GM10266 (cell line): ENCODE results near the gene DAND5.
"Not testable (repeated sequence)": the region's sequence is repeated elsewhere in the genome, so short reads cannot be mapped to it uniquely, and the experiment has no call there.

Experiments used
- DNase-seq: peaks from one replicate; pipeline ENCODE4 v3.0.0; 2012; ENCODE audit errors: extremely low spot score
- TF ChIP-seq, protein P1 (sequence below): IDR thresholded peaks from 2 replicates; pipeline ENCODE4 v1.5.1; 2012; ENCODE audit warnings: mild to moderate bottlenecking, low read depth; ENCODE audit not compliant: control insufficient read depth, insufficient read depth; ENCODE audit errors: missing control alignments

Gene DAND5

DNA sequence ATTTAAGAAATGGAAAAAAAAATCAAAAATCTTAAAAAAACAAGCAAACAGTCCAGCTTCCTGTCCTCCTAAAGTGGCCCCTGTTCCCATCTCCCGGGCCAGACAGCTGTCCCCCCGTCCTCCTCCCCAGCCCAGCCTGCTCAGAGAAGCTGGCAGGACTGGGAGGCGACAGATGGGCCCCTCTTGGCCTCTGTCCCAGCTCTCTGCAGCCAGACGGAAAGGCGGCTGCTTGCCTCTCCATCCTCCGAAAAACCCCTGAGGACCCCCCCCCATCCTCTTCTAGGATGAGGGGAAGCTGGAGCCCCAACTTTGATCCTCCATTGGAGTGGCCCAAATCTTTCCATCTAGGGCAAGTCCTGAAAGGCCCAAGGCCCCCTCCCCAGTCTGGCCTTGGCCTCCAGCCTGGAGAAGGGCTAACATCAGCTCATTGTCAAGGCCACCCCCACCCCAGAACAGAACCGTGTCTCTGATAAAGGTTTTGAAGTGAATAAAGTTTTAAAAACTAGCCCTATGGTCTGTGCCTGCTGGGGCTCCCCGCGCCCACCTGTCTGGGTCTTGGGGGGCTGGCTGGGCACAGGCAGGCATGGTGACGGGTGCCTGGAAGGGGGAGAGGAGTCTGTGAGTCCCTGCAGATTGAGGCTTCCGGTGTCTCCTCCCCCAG lies 16.1 kb upstream of the DAND5 start:
- TF ChIP-seq, protein P1, sequence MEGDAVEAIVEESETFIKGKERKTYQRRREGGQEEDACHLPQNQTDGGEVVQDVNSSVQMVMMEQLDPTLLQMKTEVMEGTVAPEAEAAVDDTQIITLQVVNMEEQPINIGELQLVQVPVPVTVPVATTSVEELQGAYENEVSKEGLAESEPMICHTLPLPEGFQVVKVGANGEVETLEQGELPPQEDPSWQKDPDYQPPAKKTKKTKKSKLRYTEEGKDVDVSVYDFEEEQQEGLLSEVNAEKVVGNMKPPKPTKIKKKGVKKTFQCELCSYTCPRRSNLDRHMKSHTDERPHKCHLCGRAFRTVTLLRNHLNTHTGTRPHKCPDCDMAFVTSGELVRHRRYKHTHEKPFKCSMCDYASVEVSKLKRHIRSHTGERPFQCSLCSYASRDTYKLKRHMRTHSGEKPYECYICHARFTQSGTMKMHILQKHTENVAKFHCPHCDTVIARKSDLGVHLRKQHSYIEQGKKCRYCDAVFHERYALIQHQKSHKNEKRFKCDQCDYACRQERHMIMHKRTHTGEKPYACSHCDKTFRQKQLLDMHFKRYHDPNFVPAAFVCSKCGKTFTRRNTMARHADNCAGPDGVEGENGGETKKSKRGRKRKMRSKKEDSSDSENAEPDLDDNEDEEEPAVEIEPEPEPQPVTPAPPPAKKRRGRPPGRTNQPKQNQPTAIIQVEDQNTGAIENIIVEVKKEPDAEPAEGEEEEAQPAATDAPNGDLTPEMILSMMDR, result no peak
- DNase-seq, result no peak

DNA sequence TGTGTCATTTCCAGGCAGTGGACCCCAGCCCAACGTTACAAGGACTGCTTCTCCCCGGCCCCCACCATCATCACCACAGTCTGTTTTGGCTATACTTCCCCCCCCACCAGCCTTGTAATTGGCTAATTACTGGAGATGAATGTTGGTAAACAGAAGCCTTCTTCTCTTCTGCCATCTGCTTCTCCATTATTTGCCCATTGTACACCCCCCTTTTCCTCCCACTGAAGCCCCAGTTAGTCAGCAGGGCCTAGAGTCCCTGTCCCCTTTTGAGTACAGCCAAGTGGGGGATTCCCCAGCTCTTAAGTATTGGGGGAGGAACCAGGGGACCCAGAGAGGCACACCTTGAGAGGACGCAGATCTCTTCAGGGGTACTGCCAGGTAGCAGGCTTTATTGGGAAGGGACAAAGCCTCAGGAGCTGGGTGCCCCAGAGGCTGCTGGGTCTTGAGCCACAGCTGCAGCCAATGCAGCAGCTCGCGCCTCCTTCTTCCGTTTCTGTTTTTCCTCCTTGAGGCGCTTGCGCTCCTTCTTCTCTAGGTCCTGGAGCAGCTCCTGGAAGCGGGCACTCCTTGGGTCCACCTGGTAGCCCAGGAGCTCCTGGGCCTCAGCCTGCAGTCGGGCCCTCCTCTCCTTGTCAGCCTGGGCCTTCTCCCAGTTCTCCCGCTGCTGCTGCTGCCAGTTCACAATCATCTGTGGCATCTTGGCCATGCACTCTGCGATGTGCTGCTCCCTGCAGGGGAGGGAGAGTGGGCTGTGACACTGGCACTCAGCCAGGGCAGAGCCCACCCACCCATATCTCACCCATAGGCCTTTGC lies 15.4 kb upstream of the DAND5 start:
- no peak for DNase-seq
- TF ChIP-seq, protein P1, result no peak

DNA sequence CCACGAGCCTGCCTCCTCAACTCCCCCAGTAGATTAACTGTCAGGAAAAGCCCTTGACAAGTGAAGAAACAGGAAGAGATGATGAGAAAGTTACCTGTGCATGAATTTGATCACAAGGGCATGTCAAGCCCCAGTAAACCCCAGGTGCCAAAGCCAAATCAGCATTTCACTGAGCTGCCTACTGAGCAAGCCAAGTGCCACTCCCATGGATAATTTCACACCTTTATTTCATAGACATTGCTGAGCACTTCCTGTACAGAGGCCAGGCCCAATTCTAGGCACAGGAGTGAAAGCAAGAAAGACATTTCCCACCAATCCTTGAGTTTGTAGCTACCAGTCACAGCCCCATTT lies 14.8 kb upstream of the DAND5 start:
- no peak for DNase-seq
- TF ChIP-seq, protein P1, result no peak

DNA sequence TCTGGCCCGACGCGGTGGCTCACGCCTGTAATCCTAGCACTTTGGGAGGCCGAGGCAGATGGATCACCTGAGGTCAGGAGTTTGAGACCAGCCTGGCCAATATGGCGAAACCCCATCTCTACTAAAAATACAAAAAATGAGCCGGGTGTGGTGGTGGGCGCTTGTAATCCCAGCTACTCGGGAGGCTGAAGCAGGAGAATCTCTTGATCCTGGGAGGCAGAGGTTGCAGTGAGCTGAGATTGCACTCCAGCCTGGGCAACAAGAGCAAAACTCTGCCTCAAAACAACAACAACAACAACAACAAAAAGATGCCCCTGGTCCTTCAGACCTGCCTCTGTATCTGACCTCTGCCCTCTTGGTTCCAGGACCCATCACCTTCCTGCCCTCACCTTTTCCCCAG lies 13.8 kb upstream of the DAND5 start:
- not testable (repeated sequence) for DNase-seq

DNA sequence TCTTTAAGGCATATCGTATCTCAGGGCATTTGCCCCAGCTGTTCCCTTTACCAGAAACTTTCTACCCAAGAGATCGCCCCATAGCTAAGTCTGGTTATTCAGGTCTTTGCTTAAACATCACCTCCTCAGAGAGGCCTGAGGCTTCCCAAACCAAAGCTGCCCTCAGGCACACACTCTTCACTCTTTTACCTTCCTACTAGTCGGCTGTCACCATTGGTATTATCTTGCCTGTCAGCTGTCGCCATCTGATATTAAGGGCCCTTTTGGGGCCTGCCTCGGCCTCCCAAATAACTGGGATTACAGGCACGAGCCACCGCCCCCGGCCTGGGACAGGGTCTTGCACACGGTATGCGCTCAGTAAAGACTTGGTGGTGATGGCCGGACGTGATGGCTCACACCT lies 13.4 kb upstream of the DAND5 start:
- no peak for DNase-seq
- TF ChIP-seq, protein P1, result no peak

DNA sequence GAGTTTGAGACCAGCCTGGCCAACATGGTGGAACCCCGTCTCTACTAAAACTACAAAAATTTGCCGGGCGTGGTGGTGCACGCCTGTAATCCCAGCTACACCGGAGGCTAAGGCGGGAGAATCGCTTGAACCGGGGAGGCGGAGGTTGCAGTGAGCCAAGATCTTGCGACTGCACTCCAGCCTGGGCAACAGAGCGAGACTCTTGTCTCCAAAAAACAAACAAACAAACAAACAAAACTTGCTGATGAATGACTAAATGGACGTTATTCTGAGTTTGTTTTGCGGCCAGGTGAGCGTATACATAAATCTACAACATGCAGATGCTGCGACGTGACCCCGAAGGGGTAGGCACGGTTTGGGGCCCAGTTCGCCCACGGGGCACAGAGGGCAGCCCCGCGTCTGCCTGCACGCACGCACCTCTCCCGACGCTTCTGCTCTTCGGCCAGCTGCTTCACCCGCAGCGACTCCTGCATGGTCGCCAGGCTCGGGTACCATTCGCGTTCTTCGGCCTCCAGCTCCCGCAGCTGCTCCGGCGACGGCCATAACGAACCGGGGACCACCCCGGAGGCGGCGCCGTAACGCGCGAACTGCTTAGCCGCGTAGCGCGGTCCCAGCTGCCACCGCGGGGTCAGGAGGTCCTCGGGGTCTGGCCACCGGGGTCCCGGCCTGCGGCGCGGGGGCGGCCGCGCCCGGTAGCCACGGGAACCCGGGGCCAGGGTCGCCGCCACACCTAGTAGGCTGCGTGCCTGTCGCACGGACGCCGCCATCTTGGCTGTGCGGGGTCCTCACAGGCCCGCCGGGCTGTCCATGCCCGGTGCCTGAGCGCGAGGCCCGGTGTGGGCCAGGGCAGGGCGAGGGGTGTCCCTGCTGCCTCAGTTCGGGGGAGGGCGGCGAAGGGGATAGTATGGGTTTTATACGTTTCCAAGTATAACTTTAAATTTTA lies 12.7 kb upstream of the DAND5 start, which contains the start of gene GADD45GIP1:
TSS of gene GADD45GIP1 (minus strand) at position 778 of the 943 bp plus-strand sequence. CDS start at position 767, 11 bp downstream.
- TF ChIP-seq, protein P1, result no peak
- DNase-seq, result peak; percentile 87

DNA sequence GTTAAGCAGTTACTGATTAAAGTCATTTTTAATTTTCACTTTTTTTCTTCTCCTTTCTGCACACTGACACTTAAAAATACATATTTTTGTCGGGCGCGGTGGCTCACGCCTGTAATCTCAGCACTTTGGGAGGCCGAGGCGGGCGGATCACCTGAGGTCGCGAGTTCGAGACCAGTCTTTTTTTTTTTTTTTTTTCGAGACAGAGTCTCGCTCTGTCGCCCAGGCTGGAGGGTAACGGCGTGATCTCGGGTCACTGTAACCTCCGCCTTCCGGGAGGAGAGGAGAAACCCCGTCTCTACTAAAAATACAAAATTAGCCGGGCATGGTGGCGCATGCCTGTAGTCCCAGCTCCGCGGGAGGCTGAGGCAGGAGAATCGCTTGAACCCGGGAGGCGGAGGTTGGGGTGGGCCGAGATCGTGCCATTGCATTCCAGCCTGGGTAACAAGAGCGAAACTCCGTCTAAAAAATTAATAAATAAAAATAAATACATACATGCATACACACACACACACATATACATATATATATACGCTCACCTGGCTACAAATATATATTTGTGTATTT lies 11.9 kb upstream of the DAND5 start:
- not testable (repeated sequence) for DNase-seq
